AG20443 (cell line): ENCODE measurements around the gene SOCS7.

Source experiments
- DNase-seq: peaks from one replicate; pipeline ENCODE4 v3.0.0; 2012; ENCODE audit warnings: low spot score, mixed read lengths

SOCS7 gene

GRCh38 chr17:38338053-38338452, 13.6 kb upstream of the SOCS7 start:
- no peak for DNase-seq

- DNase-seq: no peak
Measured at GRCh38 chr17:38338535-38338934, 13.1 kb upstream of the SOCS7 start.

- no peak for DNase-seq
Measured at GRCh38 chr17:38339891-38340290, 11.8 kb upstream of the SOCS7 start.

- peak; percentile 43 for DNase-seq
Measured at GRCh38 chr17:38341035-38341721, 10.5 kb upstream of the SOCS7 start.

- no peak for DNase-seq
Measured at GRCh38 chr17:38342886-38343607, 8.6 kb upstream of the SOCS7 start.

GRCh38 chr17:38343608-38344419, 7.8 kb upstream of the SOCS7 start, which contains the start of gene GPR179:
GPR179 (minus strand) TSS chr17:38343956; CDS start chr17:38343789, 167 bp downstream.
- DNase-seq: no peak

- no peak for DNase-seq
Measured at GRCh38 chr17:38344420-38344745, 7.3 kb upstream of the SOCS7 start.

- no peak for DNase-seq
Measured at GRCh38 chr17:38345743-38346142, 5.9 kb upstream of the SOCS7 start.

GRCh38 chr17:38349097-38349730, 2.4 kb upstream of the SOCS7 start:
- DNase-seq: peak; percentile 80

GRCh38 chr17:38350035-38350434, 1.6 kb upstream of the SOCS7 start:
- no peak for DNase-seq

- DNase-seq: peak; percentile 60
Measured at GRCh38 chr17:38352245-38353085, 821 bp downstream of the SOCS7 start.

- peak; percentile 14 for DNase-seq
Measured at GRCh38 chr17:38353086-38353604, 1.5 kb downstream of the SOCS7 start.

GRCh38 chr17:38353668-38354067, 2.0 kb downstream of the SOCS7 start:
- no peak for DNase-seq

- peak; percentile 3 for DNase-seq
Measured at GRCh38 chr17:38354466-38354865, 2.8 kb downstream of the SOCS7 start.

GRCh38 chr17:38355251-38355650, 3.6 kb downstream of the SOCS7 start:
- DNase-seq: no peak

- DNase-seq: no peak
Measured at GRCh38 chr17:38357486-38358123, 6.0 kb downstream of the SOCS7 start.

GRCh38 chr17:38358586-38359513, 7.2 kb downstream of the SOCS7 start:
- no peak for DNase-seq

GRCh38 chr17:38361694-38362465, 10.2 kb downstream of the SOCS7 start:
- DNase-seq: no peak

- DNase-seq: no peak
Measured at GRCh38 chr17:38363016-38363415, 11.4 kb downstream of the SOCS7 start.
